Measurements from ENCODE around the gene GSDME.

GSDME gene

DNA sequence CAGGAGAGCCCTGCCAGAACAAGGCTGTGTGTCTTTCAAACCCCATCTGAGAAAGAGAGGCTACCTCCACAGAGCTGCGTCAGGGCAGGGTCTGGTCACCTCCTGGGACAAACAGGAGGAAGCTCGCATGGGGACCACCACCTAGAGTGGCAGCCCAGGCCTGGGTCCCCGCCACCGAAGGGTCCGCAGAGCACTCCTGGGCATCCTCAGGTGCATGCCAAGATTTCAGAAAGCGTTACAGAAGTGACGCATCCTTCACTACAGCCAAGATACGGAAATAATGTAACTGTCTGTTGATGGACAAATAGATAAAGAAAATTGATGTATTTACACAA is 42.6 kb downstream of the GSDME start:
- Mint-ChIP-seq H3K36me3 (no peaks in the 10 kb centered on the region), H3K27me3 (peaks cover 16% of the 10 kb centered on the region), H3K4me3 (no peak overlapping the region), H3K4me1 (ENCODE audit: low read depth) (no peaks in the 10 kb centered on the region), H3K27ac (no peak overlapping the region), H3K9me3 (ENCODE audit: low read depth) (no peaks in the 10 kb centered on the region)

DNA sequence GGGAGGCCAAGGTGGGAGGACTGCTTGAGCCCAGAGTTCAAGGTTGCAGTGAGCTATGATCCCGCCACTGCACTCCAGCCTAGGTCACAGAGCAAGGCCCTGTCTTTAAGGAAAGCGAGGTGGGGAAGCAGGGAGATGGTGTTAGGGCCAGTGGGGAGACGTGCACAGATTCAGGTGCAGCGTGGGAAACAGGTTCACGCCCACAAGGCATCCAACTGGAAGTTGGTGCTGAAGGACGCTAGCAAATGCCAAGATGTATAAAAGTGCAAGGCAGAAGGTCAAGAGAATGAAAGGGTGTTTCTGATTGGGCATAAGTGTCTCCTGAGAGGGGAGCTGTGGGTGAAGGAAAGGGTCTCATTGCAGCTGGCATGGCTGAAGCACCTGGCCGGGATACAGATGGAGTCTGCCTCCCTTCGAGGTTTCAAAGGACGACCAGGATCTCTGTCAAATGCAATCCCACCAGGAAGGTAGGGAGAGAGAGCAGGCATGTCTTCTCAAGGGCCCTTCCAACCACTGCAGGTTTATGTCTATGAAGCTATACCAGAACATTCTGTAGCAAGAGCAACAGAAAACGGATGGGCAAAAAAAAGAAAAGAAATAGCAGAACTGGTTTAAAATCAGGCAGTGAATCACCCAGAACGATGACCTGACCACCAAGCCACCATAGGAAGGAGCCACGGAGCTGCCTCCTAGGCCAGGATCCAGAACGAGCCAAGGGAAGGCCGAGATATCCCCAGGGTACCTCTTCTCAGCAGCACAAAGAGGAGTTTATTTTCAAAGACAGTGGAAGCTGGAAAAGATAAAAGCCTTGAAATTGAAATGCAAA is 43.2 kb downstream of the GSDME start:
- Mint-ChIP-seq H3K27me3 (peaks cover 16% of the 10 kb centered on the region), H3K4me1 (ENCODE audit: low read depth) (no peaks in the 10 kb centered on the region), H3K27ac (no peak overlapping the region), H3K9me3 (ENCODE audit: low read depth) (no peaks in the 10 kb centered on the region), H3K4me3 (no peak overlapping the region), H3K36me3 (no peaks in the 10 kb centered on the region)

DNA sequence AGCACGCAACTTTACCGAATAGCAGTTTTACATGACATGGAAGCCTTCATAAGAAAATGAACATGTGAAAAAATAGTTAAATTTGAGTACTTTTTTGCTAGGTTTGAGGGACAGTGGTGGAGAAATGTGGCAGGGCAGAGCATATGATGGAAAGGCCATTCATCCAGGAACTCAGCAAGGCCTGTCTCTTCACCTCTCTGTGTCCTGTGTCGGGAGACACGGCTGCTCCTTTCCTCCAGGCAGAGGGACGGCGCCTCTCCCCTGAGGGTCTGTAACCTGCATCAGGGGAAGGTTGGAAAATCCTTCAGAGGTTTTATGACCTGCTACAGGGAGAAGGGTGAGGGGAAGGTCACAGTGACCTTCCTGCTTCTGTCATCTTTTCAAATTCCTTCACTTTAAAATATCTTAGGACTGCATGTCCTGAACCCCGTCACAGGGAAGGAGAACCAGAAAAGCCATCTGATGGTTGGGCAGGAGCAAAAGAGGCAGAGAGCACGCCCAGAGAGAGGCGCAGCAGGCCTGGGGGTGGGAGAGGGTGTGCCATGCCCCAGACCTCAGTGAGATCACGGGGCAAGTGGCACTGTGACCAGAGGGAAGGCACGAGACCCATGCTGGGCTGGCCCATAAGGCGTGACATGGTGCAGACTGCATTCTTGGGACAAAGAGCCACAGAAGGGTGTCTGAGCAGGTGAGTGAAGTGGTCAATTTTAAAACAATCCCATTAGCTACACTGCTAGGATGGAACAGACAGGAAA is 44.0 kb downstream of the GSDME start:
- Mint-ChIP-seq H3K4me1 (ENCODE audit: low read depth) (no peaks in the 10 kb centered on the region), H3K27ac (no peak overlapping the region), H3K36me3 (no peaks in the 10 kb centered on the region), H3K4me3 (no peak overlapping the region), H3K27me3 (peaks cover 16% of the 10 kb centered on the region), H3K9me3 (ENCODE audit: low read depth) (no peaks in the 10 kb centered on the region)

DNA sequence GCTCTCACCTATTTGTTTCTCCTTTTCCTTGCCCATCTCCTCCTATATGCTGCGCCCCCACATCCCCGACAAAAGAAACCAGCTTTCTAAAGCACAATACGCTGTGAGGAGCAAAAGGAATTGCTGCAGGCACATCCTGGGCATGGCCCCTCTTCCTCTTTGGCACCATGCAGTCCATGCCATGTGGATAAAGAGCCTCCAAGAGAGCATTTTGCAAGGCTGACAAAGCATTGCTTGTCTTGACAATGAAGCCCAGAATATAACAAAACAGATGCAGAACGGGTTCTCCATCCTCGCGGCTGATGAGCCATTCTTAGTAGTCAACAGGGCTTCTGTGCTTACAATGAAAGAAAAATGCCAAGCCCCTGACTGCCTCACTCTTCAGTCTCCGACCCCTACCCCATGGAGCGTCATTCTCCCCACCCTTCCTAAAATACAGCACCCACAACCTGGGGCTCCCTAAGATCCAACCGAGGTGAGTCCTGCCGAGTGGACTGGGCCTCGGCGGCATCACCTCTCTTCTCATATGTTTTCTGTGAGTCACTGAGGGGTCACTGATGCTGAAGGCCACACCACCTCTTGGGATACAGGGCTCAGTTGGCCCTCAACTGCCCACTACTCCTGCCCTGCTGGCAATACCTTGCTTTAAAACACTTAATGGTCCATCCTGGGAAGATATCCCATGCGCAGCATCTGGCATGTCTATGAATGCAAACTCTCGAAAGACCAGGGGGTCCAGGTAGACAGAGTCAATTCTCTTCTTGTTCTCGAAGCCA is 47.5 kb downstream of the GSDME start:
- Mint-ChIP-seq H3K27ac (no peak overlapping the region), H3K27me3 (peaks cover 5% of the 10 kb centered on the region), H3K4me3 (no peak overlapping the region), H3K9me3 (ENCODE audit: low read depth) (no peaks in the 10 kb centered on the region), H3K4me1 (ENCODE audit: low read depth) (no peaks in the 10 kb centered on the region), H3K36me3 (no peaks in the 10 kb centered on the region)

DNA sequence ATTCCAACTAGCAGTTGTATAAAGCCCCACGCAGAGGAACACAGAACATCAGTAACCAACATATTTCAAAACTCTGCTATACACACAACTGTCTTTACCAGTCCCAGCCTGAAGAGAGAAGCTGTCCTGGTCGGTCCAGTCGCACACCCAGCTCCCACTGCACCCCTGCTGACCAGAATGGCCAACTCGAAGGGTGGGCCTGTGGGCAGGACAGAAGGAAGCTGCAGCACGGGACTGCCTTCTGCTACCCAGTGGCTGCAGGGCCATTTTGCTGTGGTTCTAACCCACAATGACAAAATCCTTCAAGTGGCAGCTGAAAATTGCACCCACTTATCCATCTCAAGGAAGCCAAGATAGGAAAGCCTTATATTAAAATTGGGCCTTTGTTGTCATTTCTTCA is 48.2 kb downstream of the GSDME start:
- peaks cover 4% of the 10 kb centered on the region for H3K27me3 Mint-ChIP-seq
- no peaks in the 10 kb centered on the region for H3K36me3 Mint-ChIP-seq
- no peak overlapping the region for H3K27ac Mint-ChIP-seq
- no peak overlapping the region for H3K4me3 Mint-ChIP-seq
- H3K9me3 Mint-ChIP-seq (ENCODE audit: low read depth) = no peaks in the 10 kb centered on the region
- H3K4me1 Mint-ChIP-seq (ENCODE audit: low read depth) = no peaks in the 10 kb centered on the region

DNA sequence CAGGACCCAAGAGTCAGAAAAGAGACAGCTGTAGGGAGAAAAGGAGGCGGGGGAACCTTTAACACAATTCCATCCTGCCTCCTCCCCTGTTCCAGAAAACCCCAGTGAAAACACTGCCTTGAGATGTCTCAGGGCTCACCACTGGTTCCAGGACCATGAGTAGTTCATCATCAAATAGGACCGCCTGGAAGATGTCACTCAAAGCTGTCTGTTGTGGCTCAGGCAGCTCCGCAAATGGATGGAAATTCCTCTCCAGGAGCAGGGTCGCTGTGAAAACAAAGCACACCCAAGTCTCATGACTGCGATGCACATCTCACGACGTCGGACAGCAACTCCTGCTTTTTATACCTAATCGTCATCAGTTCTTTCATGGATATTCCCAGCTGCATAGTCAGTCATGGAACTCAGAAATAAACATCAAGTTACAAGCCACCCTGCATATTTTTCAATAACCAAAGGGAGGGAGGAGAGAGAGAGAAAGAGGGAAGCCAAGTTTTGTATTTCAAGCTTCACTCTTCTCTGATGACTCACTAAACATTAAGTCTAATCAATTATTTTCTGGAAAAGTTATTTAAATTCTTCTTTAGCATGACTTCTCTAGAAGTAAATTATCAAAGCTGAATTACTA is 49.2 kb downstream of the GSDME start:
- Mint-ChIP-seq H3K4me3 (no peak overlapping the region), H3K27me3 (no peaks in the 10 kb centered on the region), H3K4me1 (ENCODE audit: low read depth) (no peaks in the 10 kb centered on the region), H3K9me3 (ENCODE audit: low read depth) (no peaks in the 10 kb centered on the region), H3K36me3 (no peaks in the 10 kb centered on the region), H3K27ac (no peak overlapping the region)

DNA sequence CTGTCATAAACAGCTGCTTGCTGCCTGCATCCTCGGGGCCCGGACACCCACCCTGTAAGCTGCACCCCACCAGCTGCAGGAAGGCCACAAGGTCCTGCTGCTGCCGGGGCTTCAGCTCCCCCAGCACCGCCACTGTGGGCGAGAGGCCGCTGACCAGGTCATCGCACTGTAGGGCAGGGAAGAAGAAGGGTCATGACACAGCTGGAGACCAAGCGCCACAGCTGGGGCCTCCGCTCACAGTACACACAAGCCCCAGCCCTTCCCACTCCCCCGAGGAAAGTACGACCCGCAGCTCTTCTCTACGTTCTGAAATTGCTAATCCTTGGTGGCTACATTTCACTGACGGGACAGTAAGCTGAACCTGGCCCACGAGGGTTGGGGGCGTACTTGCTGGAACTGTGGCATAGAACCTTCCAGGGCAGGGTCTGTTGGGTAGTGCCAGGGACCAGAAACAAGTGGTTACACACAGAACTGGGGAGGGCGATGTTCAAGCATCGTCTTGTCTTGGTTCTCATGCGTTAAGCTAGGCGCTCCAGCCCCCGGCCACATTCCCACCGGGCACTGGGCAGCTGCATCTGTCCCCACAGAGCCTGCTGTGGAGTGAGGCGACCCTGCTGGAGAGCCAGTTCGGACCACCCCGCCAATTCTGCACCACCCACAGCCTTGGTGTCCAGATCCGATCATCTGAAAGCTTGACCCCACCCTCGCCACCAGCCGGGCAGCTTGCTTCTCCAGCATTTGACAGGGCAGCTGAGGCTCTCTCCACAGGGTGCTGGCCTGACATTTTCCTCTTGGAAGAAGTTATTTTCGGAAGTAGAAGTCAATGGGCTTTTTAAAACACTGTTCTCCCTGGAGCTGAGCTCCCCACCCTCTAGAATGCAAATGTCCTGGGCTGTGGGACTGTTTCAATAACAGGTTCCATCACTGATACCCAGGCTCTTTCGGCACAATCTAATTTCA is 50.8 kb downstream of the GSDME start:
- no peaks in the 10 kb centered on the region for H3K27me3 Mint-ChIP-seq
- no peaks in the 10 kb centered on the region for H3K36me3 Mint-ChIP-seq
- H3K27ac Mint-ChIP-seq = no peak overlapping the region
- H3K4me1 Mint-ChIP-seq (ENCODE audit: low read depth) = no peaks in the 10 kb centered on the region
- no peak overlapping the region for H3K4me3 Mint-ChIP-seq
- no peaks in the 10 kb centered on the region for H3K9me3 Mint-ChIP-seq (ENCODE audit: low read depth)

DNA sequence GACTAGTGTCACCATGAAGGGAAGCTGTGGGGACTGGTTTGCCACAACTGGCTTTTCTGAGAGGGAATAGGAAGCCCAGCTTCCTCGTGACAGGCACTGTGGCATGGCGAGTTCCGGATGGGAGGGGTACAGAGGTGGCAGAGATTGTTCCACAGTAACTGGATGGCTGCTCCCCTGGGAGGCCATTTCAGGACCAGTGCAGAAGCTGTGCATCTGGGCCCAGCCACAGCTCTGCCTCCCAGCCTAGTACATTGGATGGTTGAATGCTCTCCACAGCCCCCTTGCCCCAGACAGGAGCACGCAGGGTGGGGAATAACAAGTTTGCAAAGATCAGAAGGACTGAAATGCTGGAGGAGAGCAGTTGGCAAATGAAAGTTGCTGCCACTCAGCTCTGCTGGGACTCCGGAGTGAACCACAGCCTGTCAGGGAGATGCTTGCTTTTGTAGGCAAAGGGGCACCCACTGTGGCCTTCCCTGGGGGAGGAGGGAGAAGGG is 51.8 kb downstream of the GSDME start:
- Mint-ChIP-seq H3K4me3 (no peak overlapping the region), H3K9me3 (ENCODE audit: low read depth) (no peaks in the 10 kb centered on the region), H3K4me1 (ENCODE audit: low read depth) (no peaks in the 10 kb centered on the region), H3K36me3 (no peaks in the 10 kb centered on the region), H3K27ac (no peak overlapping the region), H3K27me3 (no peaks in the 10 kb centered on the region)

DNA sequence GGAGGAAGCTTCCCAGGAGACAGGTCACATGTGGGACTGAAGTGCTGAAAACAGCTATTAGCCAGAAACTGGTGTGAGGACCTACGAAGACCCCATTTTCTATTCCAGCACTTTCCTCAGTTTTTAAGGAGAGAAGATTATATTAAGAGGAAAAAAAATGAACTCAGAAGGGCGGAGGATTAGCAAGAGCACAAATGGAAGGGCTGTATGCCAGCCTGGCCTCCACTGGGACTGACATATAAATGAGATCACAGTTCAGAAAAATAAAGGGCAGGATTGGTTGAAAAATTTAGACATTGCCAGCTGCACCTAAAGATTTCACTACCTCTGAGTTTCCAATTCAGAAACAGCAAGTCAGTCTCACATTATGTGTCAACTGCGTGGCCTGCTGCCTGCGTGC is 53.0 kb downstream of the GSDME start:
- Mint-ChIP-seq H3K4me3 (no peak overlapping the region), H3K27ac (no peak overlapping the region), H3K9me3 (ENCODE audit: low read depth) (no peaks in the 10 kb centered on the region), H3K4me1 (ENCODE audit: low read depth) (no peaks in the 10 kb centered on the region), H3K27me3 (no peaks in the 10 kb centered on the region), H3K36me3 (no peaks in the 10 kb centered on the region)

DNA sequence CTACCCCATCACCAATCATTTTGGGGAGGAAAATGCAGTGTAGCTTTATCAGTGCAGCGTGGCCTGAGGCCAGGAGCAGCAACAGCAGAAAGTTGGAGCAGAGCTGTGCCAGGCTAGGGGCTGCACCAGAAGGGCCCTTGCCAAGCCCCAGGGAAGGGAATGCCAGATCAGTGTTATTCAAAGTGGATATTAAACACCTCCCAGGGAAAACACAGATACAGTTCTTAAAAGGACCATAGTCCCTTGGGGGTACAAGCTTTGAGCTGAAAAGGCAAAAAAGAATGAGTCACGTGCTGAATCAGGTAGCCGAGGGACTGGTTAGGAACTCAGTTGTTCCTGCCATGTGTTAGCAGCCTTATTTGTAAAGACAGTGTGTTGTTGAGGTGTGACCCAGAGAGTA is 54.0 kb downstream of the GSDME start:
- Mint-ChIP-seq H3K27ac (no peak overlapping the region), H3K4me3 (no peak overlapping the region), H3K36me3 (peaks cover 5% of the 10 kb centered on the region), H3K9me3 (ENCODE audit: low read depth) (no peaks in the 10 kb centered on the region), H3K27me3 (no peaks in the 10 kb centered on the region), H3K4me1 (ENCODE audit: low read depth) (no peaks in the 10 kb centered on the region)

DNA sequence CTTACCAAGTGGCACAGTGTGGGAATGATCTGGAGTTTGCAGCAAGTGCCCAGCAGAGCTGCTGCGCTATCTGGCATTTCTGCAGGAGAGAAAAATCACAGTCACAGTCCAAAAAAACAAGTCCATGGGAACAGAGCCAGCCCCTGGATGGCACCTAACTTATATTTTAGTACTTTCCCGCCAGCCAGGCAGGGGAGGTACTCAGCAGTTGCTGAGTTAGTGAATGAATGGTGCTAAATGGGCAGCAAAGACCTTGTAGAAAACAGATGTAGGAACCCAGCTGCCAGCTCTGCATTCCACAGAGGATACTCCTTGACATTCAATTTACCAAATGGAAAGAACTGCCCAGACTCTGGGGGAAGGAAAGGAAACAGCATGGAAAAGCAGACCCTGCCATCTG is 54.5 kb downstream of the GSDME start:
- Mint-ChIP-seq H3K9me3 (ENCODE audit: low read depth) (no peaks in the 10 kb centered on the region), H3K36me3 (peaks cover 5% of the 10 kb centered on the region), H3K27ac (no peak overlapping the region), H3K27me3 (no peaks in the 10 kb centered on the region), H3K4me1 (ENCODE audit: low read depth) (no peaks in the 10 kb centered on the region), H3K4me3 (no peak overlapping the region)

DNA sequence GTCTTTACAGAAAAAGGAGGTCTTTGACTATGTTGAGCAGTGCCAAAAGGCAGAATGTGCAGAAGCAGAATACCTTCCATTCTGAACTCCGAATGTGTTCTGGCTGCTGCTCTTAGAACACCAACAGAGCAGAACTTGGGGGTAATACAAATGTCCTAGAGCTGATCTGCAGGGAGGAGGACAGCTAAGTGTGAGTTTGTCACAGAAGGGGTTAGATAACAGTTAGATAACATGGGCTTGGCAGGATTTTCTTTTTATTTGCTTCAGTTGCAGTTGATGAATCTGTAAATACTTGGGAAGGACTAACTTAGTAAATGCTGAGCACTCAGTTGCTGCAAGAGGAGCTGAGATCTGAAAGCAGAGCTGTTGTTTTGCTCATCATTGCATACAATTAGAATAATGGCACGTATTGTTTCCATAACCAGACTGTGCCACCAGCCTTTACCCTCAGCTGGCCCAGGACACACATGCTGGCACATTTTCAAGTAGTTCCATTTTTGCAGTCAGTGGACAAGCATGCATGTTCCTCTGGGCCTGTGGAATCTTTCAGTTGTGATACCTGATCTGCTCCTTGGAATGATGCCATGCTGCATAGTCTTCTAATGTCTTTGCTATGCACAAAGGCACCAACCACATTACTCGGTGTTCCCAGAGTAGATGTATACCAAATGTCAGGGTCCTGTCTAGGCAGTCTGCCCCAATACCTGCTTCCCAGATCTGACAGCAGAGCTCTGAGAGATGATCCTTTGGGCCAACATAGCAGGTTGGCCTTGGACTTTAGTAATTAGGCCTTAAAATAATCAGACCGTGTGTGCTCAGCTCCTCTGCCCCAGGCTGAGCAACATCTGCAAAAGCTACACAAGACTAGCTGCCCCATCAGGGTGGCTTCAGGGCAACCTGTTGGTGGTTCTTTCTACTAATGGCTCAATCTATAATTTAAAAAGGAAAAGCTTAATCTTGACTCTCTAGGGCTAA is 55.7 kb downstream of the GSDME start:
- no peak overlapping the region for H3K27ac Mint-ChIP-seq
- peaks cover 7% of the 10 kb centered on the region for H3K36me3 Mint-ChIP-seq
- no peak overlapping the region for H3K4me3 Mint-ChIP-seq
- no peaks in the 10 kb centered on the region for H3K4me1 Mint-ChIP-seq (ENCODE audit: low read depth)
- no peaks in the 10 kb centered on the region for H3K27me3 Mint-ChIP-seq
- no peaks in the 10 kb centered on the region for H3K9me3 Mint-ChIP-seq (ENCODE audit: low read depth)

All from activated naive CD8-positive, alpha-beta T cell (primary cell).